Erythroblast (primary cell): Measurements from ENCODE around the gene DRAP1.
A peak's percentile ranks its signal among the peaks of the same experiment; 100 is the strongest.

Source experiments
- DNase-seq, 2 experiments: peaks; one replicate each; lab custom pipeline; 2025; lab: John Stamatoyannopoulos, UW
- GATA1 ChIP-seq: IDR thresholded peaks from 2 replicates; pipeline ENCODE4 v1.6.1; 2011; ENCODE audit warnings: low read depth, mild to moderate bottlenecking, control low read depth, low read length, moderate library complexity
- POLR2A ChIP-seq: IDR thresholded peaks from 2 replicates; pipeline ENCODE4 v1.6.1; 2011; ENCODE audit warnings: mild to moderate bottlenecking, low read length

Gene DRAP1

GRCh38 chr11:65919141-65919572 lies at the start of gene DRAP1:
Gene DRAP1 (plus strand): TSS chr11:65919426. CDS start chr11:65919502, 76 bp downstream.
- peak; percentile 99 to 100 for DNase-seq
- TF ChIP-seq POLR2A: peak; percentile 33
- no peak for TF ChIP-seq GATA1

- no peak for TF ChIP-seq GATA1
- TF ChIP-seq POLR2A: peak; percentile 5
- DNase-seq: no peak
Measured at GRCh38 chr11:65869643-65870306, 49.5 kb upstream of the DRAP1 start.

- DNase-seq: no peak
- no peak for TF ChIP-seq GATA1
- TF ChIP-seq POLR2A: no peak
Measured at GRCh38 chr11:65870307-65870658, 48.9 kb upstream of the DRAP1 start.

GRCh38 chr11:65870706-65871681 lies 48.2 kb upstream of the DRAP1 start:
- DNase-seq: no peak

GRCh38 chr11:65871811-65872548 lies 47.2 kb upstream of the DRAP1 start:
- no peak for DNase-seq
- no peak for TF ChIP-seq POLR2A
- no peak for TF ChIP-seq GATA1

More at GRCh38 chr11:65870706-65871681, 48.2 kb upstream of the DRAP1 start:
- TF ChIP-seq POLR2A (peak; percentile 37), GATA1 (no peak)

- TF ChIP-seq GATA1: no peak
- no peak for TF ChIP-seq POLR2A
- DNase-seq: no peak
Measured at GRCh38 chr11:65872586-65873317, 46.5 kb upstream of the DRAP1 start, which contains the start of gene EFEMP2. Gene EFEMP2 (minus strand): TSS chr11:65872800. CDS start chr11:65872354, 446 bp downstream.

GRCh38 chr11:65873318-65874156 lies 45.7 kb upstream of the DRAP1 start:
- DNase-seq: peak; percentile 91 to 95
- TF ChIP-seq GATA1 (no peak), POLR2A (peak; percentile 82)

- no peak for DNase-seq
- TF ChIP-seq POLR2A (no peak), GATA1 (no peak)
Measured at GRCh38 chr11:65879617-65880016, 39.6 kb upstream of the DRAP1 start, which contains the start of gene CTSW. Gene CTSW (plus strand): TSS chr11:65879837. CDS start chr11:65879855, 18 bp downstream.

GRCh38 chr11:65880027-65880426 lies 39.2 kb upstream of the DRAP1 start:
- TF ChIP-seq POLR2A (no peak), GATA1 (no peak)
- no peak for DNase-seq

- no peak for DNase-seq
- TF ChIP-seq POLR2A (no peak), GATA1 (no peak)
Measured at GRCh38 chr11:65880844-65881421, 38.3 kb upstream of the DRAP1 start.
